Astrocyte (in vitro differentiated cells and primary cell): Measurements from ENCODE around the gene ATP11A. TPM values are rescaled to one million over a fixed set of nuclear protein-coding genes. Genes with fewer than 3 reads are reported as not detected.

Source experiments
- DNase-seq: peaks from one replicate; pipeline ENCODE4 v3.0.0-alpha.2; 2010; ENCODE audit warnings: low read depth
- FAIRE-seq: peaks from 2 replicates; lab custom pipeline; 2011; peaks lifted over from hg19 to GRCh38; lab: Jason Lieb, UNC
- H2AFZ ChIP-seq: 2 replicates; pipeline ENCODE4 v1.6.0; 2012; ENCODE audit warnings: low read depth, low read length, inconsistent platforms
- H3K27ac ChIP-seq: 2 replicates; pipeline ENCODE4 v1.5.1; 2011; ENCODE audit warnings: low read depth, low read length, inconsistent platforms
- H3K27me3 ChIP-seq: 2 replicates; pipeline ENCODE4 v1.6.0; 2011; ENCODE audit warnings: low read length, inconsistent platforms; ENCODE audit not compliant: insufficient read depth
- H3K36me3 ChIP-seq: 2 replicates; pipeline ENCODE4 v1.5.1; 2011; ENCODE audit warnings: low read length, inconsistent platforms; ENCODE audit not compliant: insufficient read depth
- H3K4me1 ChIP-seq: 2 replicates; pipeline ENCODE4 v1.5.1; 2011; ENCODE audit warnings: low read length, inconsistent platforms; ENCODE audit not compliant: insufficient read depth
- H3K4me2 ChIP-seq: 2 replicates; pipeline ENCODE4 v1.6.0; 2012; ENCODE audit warnings: low read length, inconsistent platforms
- H3K4me3 ChIP-seq: 2 replicates; pipeline ENCODE4 v1.5.1; 2011; ENCODE audit warnings: low read depth, mild to moderate bottlenecking, low read length, inconsistent platforms; ENCODE audit not compliant: insufficient read depth
- H3K79me2 ChIP-seq: 2 replicates; pipeline ENCODE4 v1.6.0; 2012; ENCODE audit warnings: mild to moderate bottlenecking, low read length, inconsistent platforms; ENCODE audit not compliant: insufficient read depth
- H3K9ac ChIP-seq: 2 replicates; pipeline ENCODE4 v1.6.0; 2012; ENCODE audit warnings: mild to moderate bottlenecking, low read length, inconsistent platforms
- H3K9me3 ChIP-seq: 2 replicates; pipeline ENCODE4 v1.5.1; 2012; ENCODE audit warnings: low read depth, mild to moderate bottlenecking, low read length, inconsistent platforms; ENCODE audit not compliant: insufficient read depth
- H4K20me1 ChIP-seq: 2 replicates; pipeline ENCODE4 v1.6.0; 2012; ENCODE audit warnings: low read length, inconsistent platforms; ENCODE audit not compliant: insufficient read depth
- H3K27ac Mint-ChIP-seq: one replicate; pipeline ENCODE4 v1.8.0; 2021; ENCODE audit warnings: mild to moderate bottlenecking, mixed read lengths; ENCODE audit not compliant: unreplicated experiment
- H3K27me3 Mint-ChIP-seq: one replicate; pipeline ENCODE4 v1.8.0; 2021; ENCODE audit warnings: low read depth, mixed read lengths; ENCODE audit not compliant: unreplicated experiment
- H3K36me3 Mint-ChIP-seq: one replicate; pipeline ENCODE4 v1.8.0; 2021; ENCODE audit warnings: low read depth, mixed read lengths; ENCODE audit not compliant: unreplicated experiment
- H3K4me1 Mint-ChIP-seq: one replicate; pipeline ENCODE4 v1.8.0; 2021; ENCODE audit warnings: low read depth, mixed read lengths; ENCODE audit not compliant: unreplicated experiment
- H3K4me3 Mint-ChIP-seq: one replicate; pipeline ENCODE4 v1.8.0; 2021; ENCODE audit warnings: mild to moderate bottlenecking, moderate library complexity, mixed read lengths; ENCODE audit not compliant: unreplicated experiment
- H3K9me3 Mint-ChIP-seq: one replicate; pipeline ENCODE4 v1.8.0; 2021; ENCODE audit warnings: mild to moderate bottlenecking, mixed read lengths; ENCODE audit not compliant: unreplicated experiment
- CTCF ChIP-seq: IDR thresholded peaks from 2 replicates; pipeline ENCODE4 v1.5.1; 2011; ENCODE audit warnings: low read depth, mild to moderate bottlenecking, inconsistent platforms, low read length, moderate library complexity; ENCODE audit not compliant: insufficient read depth
- EZH2 ChIP-seq: IDR thresholded peaks from 2 replicates; pipeline ENCODE4 v1.6.1; 2012; ENCODE audit warnings: mild to moderate bottlenecking, low read length, inconsistent platforms; ENCODE audit not compliant: insufficient read depth
- total RNA-seq: library from RNA; stranded (reverse); gene quantifications from 2 replicates; pipeline ENCODE4 v1.2.1, GENCODE V29; 2021

The ATP11A gene
- total RNA-seq, 1 donor from 2014 or later: 38.9 TPM

GRCh38 chr13:112903606-112904195, 213.9 kb downstream of the ATP11A start:
- Histone ChIP-seq H3K9ac (no peak overlapping the region), H3K4me2 (no peak overlapping the region), H3K27ac (no peak overlapping the region), H3K27me3 (peaks cover 17% of the 10 kb centered on the region), H3K79me2 (no peaks in the 10 kb centered on the region), H3K4me3 (no peak overlapping the region), H3K4me1 (no peaks in the 10 kb centered on the region), H4K20me1 (no peaks in the 10 kb centered on the region), H2AFZ (no peak overlapping the region), H3K9me3 (peaks cover 12% of the 10 kb centered on the region), H3K36me3 (no peaks in the 10 kb centered on the region)
- peaks cover 29% of the 10 kb centered on the region for H3K27me3 Mint-ChIP-seq
- H3K36me3 Mint-ChIP-seq: peaks cover 11% of the 10 kb centered on the region
- DNase-seq: no peak
- FAIRE-seq: no peak
- H3K4me3 Mint-ChIP-seq: no peak overlapping the region
- TF ChIP-seq EZH2: no peak
- no peak for TF ChIP-seq CTCF
- peaks cover 15% of the 10 kb centered on the region for H3K9me3 Mint-ChIP-seq
- H3K27ac Mint-ChIP-seq: no peak overlapping the region
- H3K4me1 Mint-ChIP-seq: peaks cover 13% of the 10 kb centered on the region

GRCh38 chr13:112904436-112904960, 214.7 kb downstream of the ATP11A start:
- H3K9ac ChIP-seq: no peak overlapping the region
- H3K4me2 ChIP-seq: no peak overlapping the region
- no peaks in the 10 kb centered on the region for H4K20me1 ChIP-seq
- Mint-ChIP-seq H3K4me1 (peaks cover 18% of the 10 kb centered on the region), H3K27me3 (peaks cover 27% of the 10 kb centered on the region), H3K36me3 (peaks cover 11% of the 10 kb centered on the region), H3K9me3 (peaks cover 15% of the 10 kb centered on the region), H3K27ac (no peak overlapping the region), H3K4me3 (no peak overlapping the region)
- FAIRE-seq (no peak), DNase-seq (no peak)
- peaks cover 15% of the 10 kb centered on the region for H3K27me3 ChIP-seq
- H3K36me3 ChIP-seq: no peaks in the 10 kb centered on the region
- TF ChIP-seq EZH2 (no peak), CTCF (no peak)
- no peak overlapping the region for H3K4me3 ChIP-seq
- H3K27ac ChIP-seq: no peak overlapping the region
- H3K9me3 ChIP-seq: peaks cover 12% of the 10 kb centered on the region
- H3K4me1 ChIP-seq: no peaks in the 10 kb centered on the region
- H3K79me2 ChIP-seq: no peaks in the 10 kb centered on the region
- H2AFZ ChIP-seq: no peak overlapping the region

- Mint-ChIP-seq H3K27me3 (peaks cover 26% of the 10 kb centered on the region), H3K9me3 (peaks cover 15% of the 10 kb centered on the region), H3K27ac (no peak overlapping the region), H3K36me3 (peaks cover 11% of the 10 kb centered on the region), H3K4me3 (no peak overlapping the region), H3K4me1 (peaks cover 23% of the 10 kb centered on the region)
- H3K36me3 ChIP-seq: no peaks in the 10 kb centered on the region
- H4K20me1 ChIP-seq: no peaks in the 10 kb centered on the region
- H3K4me3 ChIP-seq: no peak overlapping the region
- H3K9me3 ChIP-seq: peaks cover 12% of the 10 kb centered on the region
- H2AFZ ChIP-seq: no peak overlapping the region
- H3K4me1 ChIP-seq: no peaks in the 10 kb centered on the region
- no peak overlapping the region for H3K4me2 ChIP-seq
- H3K79me2 ChIP-seq: no peaks in the 10 kb centered on the region
- H3K9ac ChIP-seq: no peak overlapping the region
- TF ChIP-seq EZH2: no peak
- no peak for TF ChIP-seq CTCF
- no peak overlapping the region for H3K27ac ChIP-seq
- no peak for DNase-seq
- H3K27me3 ChIP-seq: peaks cover 10% of the 10 kb centered on the region
- no peak for FAIRE-seq
These were observed 215.2 kb downstream of the ATP11A start for GRCh38 chr13:112905086-112905485.
